GM19025 (cell line): ENCODE measurements around the gene INSYN1.

Source experiments
- ATAC-seq: cut with Tn5 transposase; IDR thresholded peaks from one replicate; pipeline ENCODE4 v1.9.1; 2021; ENCODE audit warnings: mild to moderate bottlenecking, low read depth, moderate library complexity; ENCODE audit not compliant: unreplicated experiment

Gene INSYN1

DNA sequence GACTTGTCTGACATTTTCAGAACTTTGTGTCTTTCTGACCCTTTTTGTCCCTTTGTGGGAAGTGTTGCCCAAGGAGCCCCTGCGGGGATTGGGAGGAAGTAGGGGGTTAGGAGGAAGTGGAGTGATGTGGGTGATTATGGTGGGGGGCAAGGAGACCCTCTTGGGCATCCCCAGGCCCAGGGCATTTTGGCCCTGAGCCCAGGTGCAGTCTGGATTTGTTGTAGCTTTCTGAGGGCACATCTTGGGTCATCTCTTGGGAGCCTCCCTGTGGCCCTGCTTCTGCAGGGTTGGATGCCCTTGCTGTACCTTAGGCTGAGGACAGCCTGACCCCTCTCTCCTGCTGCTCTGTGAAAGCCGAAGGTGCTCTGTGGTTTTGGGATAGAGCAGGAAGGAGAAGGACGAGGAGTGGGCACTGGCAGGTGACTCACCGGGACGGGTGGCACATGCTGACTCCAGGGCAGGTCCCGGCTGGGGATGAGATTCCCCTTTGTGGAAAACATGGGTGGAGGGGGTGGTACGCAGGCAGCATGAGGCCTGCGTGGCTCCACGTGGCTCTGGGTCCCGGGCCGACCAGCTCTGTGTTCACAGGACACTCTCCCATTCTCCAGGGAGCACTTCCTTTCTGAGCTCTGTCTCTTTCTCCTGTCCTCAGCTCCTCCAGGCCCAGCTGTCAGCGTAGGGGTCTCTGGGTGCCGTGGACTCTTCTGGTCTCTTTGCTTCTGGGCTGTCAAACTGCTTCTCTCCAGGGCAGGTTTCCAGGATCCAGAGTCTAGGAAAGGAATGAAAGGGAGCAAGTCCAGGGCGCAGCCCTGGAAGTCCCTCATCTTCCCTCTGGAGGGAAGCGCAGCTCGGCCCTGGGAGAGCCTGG, 57.1 kb downstream of the INSYN1 start:
- no peak for ATAC-seq

DNA sequence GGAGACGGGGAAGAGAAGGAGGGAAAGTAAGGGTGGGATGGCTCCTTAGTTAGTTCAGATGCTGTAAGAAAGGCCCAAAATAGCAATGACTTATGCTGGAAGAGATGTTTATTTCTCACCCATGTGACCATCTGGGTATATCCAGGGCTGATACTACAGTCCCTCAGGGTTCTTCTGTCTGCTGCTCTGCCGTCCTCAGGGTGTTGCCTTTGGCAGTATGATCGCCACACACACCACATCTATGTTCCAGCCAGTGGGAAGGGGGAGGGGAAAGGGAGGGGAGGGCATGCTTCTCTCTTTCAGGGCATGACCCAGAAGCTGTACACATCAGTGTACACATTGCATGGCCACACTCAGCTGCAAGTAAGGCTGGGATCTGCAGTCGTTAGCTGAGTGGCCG, 58.7 kb downstream of the INSYN1 start:
- ATAC-seq, result no peak

DNA sequence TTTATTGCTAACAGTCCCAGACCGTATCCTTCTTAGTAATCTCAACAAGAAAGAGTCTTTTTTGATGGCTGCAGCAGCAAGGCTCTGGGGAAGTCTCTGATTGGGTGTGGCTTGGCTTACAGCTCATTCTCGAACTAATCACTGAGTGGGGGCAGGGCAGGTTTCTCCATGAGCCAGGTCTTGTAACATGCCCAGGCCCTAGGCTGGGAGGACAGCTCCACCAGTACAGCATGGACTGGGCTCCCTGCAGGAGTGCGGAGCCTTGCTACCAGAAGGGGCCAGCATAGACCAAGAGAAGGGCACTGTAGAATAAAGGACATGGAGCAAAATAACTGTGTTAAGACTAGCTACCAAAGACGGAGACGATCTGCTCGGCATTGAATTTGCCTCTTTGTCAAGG, 61.8 kb downstream of the INSYN1 start:
- no peak for ATAC-seq

DNA sequence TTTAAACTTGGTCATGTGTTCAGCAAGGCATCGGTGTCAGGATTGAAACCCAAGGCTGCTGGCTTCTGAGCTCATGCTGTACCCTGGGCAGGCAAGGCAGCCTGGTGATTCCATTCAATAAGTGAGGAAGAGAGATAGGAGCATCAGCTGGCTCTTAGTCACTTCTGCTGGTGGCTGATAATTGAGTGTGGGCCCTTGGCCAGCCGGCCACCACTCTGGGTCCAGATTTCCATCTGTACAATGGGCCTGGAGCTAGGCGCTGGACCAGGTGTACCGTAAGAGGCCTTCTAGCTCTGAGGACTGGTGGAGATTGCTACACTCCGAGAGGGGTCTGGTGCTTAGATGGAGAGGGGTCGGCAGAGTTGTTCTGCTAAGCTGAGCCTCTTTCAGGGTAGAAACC, 64.7 kb downstream of the INSYN1 start:
- ATAC-seq, result no peak

DNA sequence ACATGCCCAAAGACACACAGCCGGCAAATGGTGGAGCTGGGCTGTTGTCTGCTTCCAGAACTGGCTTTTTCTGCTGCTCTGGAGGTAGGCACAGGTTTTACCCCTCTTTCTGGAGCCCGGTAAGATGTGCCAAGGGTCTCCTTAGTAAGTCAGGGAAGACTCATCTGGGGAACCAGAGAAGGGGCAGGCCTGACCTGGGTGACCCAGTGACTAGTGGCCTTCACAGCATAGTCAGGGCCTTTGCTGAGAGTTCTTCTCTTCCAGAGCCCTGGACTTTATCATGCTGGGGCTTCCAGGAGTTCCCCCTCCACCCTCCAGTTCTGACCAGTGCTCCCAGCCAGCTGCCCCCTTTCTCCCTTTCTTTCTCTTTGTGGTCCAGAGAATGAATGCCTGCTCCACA, 65.8 kb downstream of the INSYN1 start:
- no peak for ATAC-seq

DNA sequence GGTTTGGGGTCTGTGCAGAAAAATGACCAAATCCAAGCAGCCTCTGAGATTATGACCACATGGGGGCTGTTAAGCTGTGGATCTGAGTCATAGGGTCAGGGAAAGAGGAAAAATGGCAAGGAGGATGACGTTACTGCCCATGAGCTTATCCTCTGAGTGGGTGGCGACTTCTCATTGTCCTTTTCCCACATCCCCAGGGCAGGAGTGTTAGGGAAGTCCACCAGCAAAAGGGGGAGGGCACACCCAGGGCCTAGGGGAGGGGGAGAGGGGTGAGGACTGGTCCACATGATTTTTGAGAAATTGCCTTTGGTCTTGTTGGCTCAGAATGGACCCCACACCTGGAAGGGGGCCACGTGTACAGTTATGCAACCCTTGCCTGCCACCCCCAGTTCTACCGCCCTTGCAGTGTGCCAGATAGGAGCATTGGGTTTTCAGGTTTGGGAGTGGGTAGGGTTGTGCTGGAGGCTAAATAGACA, 66.3 kb downstream of the INSYN1 start:
- ATAC-seq, result no peak

DNA sequence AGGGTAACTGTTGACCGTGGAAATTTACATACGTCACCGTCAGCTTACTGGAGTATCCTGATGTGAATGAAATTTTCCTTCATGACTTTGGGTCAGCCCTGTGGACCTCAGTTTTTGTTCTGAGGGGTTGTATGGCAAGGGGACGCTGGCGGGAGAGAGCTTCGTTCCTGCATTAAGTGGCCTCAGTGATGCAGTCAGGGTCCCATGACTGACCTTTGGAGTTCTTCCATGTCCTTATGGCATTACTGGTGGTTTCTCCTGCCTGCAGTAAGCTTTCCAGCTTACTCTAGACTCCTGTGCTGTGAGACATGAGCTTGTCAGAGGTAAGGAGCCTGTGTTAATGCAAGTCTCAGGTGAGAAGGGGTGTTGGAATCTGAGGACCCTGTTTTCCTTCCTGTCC, 67.2 kb downstream of the INSYN1 start:
- ATAC-seq, result no peak
